H1 (cell line): ENCODE data around the gene AHRR. TPM values are rescaled to one million over a fixed set of nuclear protein-coding genes. Genes with fewer than 3 reads are reported as not detected.
A peak's percentile ranks its signal among the peaks of the same experiment; 100 is the strongest.
"Not testable (repeated sequence)": the region's sequence is repeated elsewhere in the genome, so short reads cannot be mapped to it uniquely, and the experiment has no call there.

Source experiments
- CTCF ChIA-PET: fragments of 300-600 bp; sonication (Branson Sonifier 250); formaldehyde crosslinking; loops from one replicate; lab custom pipeline; 2021; ENCODE audit not compliant: partially characterized antibody; lab: Charles Lee
- POLR2A ChIA-PET: fragments of 300-600 bp; sonication (Branson Sonifier 250); formaldehyde crosslinking; loops from one replicate; lab custom pipeline; 2021; ENCODE audit warnings: inconsistent platforms; ENCODE audit not compliant: partially characterized antibody; lab: Charles Lee
- DNase-seq, 2 experiments: peaks; one replicate each; pipeline versions ENCODE4 v3.0.0 to v3.0.0-alpha.2; 2010 to 2022; ENCODE audit warnings: low spot score in 2 of 2, low read depth in 1 of 2, mixed read lengths in 1 of 2
- FAIRE-seq: peaks from 2 replicates; lab custom pipeline; 2011; peaks lifted over from hg19 to GRCh38; lab: Jason Lieb, UNC
- H2AFZ ChIP-seq: 2 replicates; pipeline ENCODE4 v1.8.1; 2012; ENCODE audit warnings: low read length, inconsistent platforms
- H2AK5ac ChIP-seq: 2 replicates; pipeline ENCODE4 v1.6.1; 2013; ENCODE audit warnings: low read depth, low read length
- H2BK120ac ChIP-seq: replicated peaks from 2 replicates; pipeline ENCODE3; 2013; ENCODE audit warnings: low read depth, low read length, inconsistent platforms
- H2BK12ac ChIP-seq: 2 replicates; pipeline ENCODE4 v1.6.1; 2013; ENCODE audit warnings: low read depth, low read length
- H2BK15ac ChIP-seq: 2 replicates; pipeline ENCODE4 v1.6.1; 2013; ENCODE audit warnings: low read length
- H2BK20ac ChIP-seq: 2 replicates; pipeline ENCODE4 v1.6.1; 2013; ENCODE audit warnings: low read length
- H2BK5ac ChIP-seq: 2 replicates; pipeline ENCODE4 v1.6.1; 2013; ENCODE audit warnings: low read depth, low read length
- H3K14ac ChIP-seq: 2 replicates; pipeline ENCODE4 v1.6.1; 2013; ENCODE audit warnings: inconsistent platforms; ENCODE audit not compliant: insufficient read length
- H3K18ac ChIP-seq: 2 replicates; pipeline ENCODE4 v1.6.1; 2013; ENCODE audit warnings: low read length; ENCODE audit errors: extremely low read depth
- H3K23ac ChIP-seq: 2 replicates; pipeline ENCODE4 v1.6.1; 2013; ENCODE audit warnings: inconsistent platforms; ENCODE audit not compliant: insufficient read length
- H3K23me2 ChIP-seq: 2 replicates; pipeline ENCODE4 v1.6.1; 2013; ENCODE audit warnings: low read depth, low read length
- H3K27ac ChIP-seq: 2 replicates; pipeline ENCODE4 v1.6.1; 2011; ENCODE audit warnings: low read depth, low read length, inconsistent platforms
- H3K27me3 ChIP-seq, 4 experiments: replicated peaks in 1 of 4; 1 replicate in 1 of 4; 2 replicates in 3 of 4; pipeline versions ENCODE4 v1.6.1 to v1.8.1; 2011 to 2013; ENCODE audit warnings: low read length in 3 of 4, mild to moderate bottlenecking in 3 of 4, inconsistent platforms in 2 of 4, mixed read lengths in 2 of 4, moderate library complexity in 1 of 4; ENCODE audit not compliant: control insufficient read depth in 3 of 4, insufficient read depth in 3 of 4; ENCODE audit errors: extremely low read depth in 1 of 4
- H3K36me3 ChIP-seq, 4 experiments: 2 replicates each; pipeline versions ENCODE4 v1.6.1 to v1.8.1; 2011 to 2013; ENCODE audit warnings: mild to moderate bottlenecking in 4 of 4, low read length in 3 of 4, moderate library complexity in 2 of 4, control low read depth in 1 of 4, inconsistent platforms in 1 of 4; ENCODE audit not compliant: insufficient read depth in 4 of 4, control insufficient read depth in 2 of 4
- H3K4ac ChIP-seq: replicated peaks from 2 replicates; pipeline ENCODE3; 2013; ENCODE audit warnings: low read length, low read depth, mixed read lengths, inconsistent platforms; ENCODE audit not compliant: insufficient read length
- H3K4me1 ChIP-seq, 4 experiments: replicated peaks in 1 of 4; 1 replicate in 1 of 4; 2 replicates in 3 of 4; pipeline versions ENCODE4 v1.6.1 to v1.8.1; 2011 to 2013; ENCODE audit warnings: low read length in 3 of 4, inconsistent platforms in 2 of 4, mixed read lengths in 1 of 4; ENCODE audit not compliant: insufficient read depth in 4 of 4, control insufficient read depth in 3 of 4
- H3K4me2 ChIP-seq, 2 experiments: 2 replicates each; pipeline versions ENCODE4 v1.6.1 to v1.8.1; 2011 to 2013; ENCODE audit warnings: low read depth in 2 of 2, low read length in 2 of 2, control low read depth in 1 of 2, inconsistent platforms in 1 of 2, mild to moderate bottlenecking in 1 of 2; ENCODE audit not compliant: insufficient read depth in 1 of 2
- H3K4me3 ChIP-seq, 4 experiments: fragments of 200-600, 300-600 bp in 1 of 4; sonication (generic), shearing (Covaris generic), sonication (Bioruptor Twin) in 1 of 4; 2 replicates each; pipeline versions ENCODE4 v1.5.1 to v1.8.1; 2011 to 2016; ENCODE audit warnings: low read length in 4 of 4, low read depth in 3 of 4, control low read depth in 2 of 4, inconsistent platforms in 2 of 4, mild to moderate bottlenecking in 2 of 4, mixed read lengths in 1 of 4, moderate library complexity in 1 of 4; ENCODE audit not compliant: insufficient read depth in 2 of 4; ENCODE audit errors: extremely low read depth in 1 of 4
- H3K56ac ChIP-seq: replicated peaks from 2 replicates; pipeline ENCODE3; 2013; ENCODE audit warnings: low read depth, mild to moderate bottlenecking, mixed read lengths, low read length, inconsistent platforms; ENCODE audit not compliant: insufficient read length
- H3K79me1 ChIP-seq: 2 replicates; pipeline ENCODE4 v1.6.1; 2013; ENCODE audit warnings: low read depth, low read length, control low read depth
- H3K79me2 ChIP-seq, 2 experiments: 2 replicates each; pipeline versions ENCODE4 v1.6.1 to v1.8.1; 2012 to 2013; ENCODE audit warnings: low read length in 2 of 2, mild to moderate bottlenecking in 2 of 2, inconsistent platforms in 1 of 2; ENCODE audit not compliant: insufficient read depth in 2 of 2, control insufficient read depth in 1 of 2
- H3K9ac ChIP-seq, 4 experiments: replicated peaks in 1 of 4; 1 replicate in 1 of 4; 2 replicates in 3 of 4; pipeline versions ENCODE4 v1.6.1 to v1.8.1; 2011 to 2013; ENCODE audit warnings: low read depth in 3 of 4, low read length in 3 of 4, control low read depth in 2 of 4, mild to moderate bottlenecking in 2 of 4, moderate library complexity in 2 of 4, inconsistent platforms in 1 of 4; ENCODE audit errors: extremely low read depth in 1 of 4
- H3K9me3 ChIP-seq, 2 experiments: 2 replicates each; pipeline versions ENCODE4 v1.6.1 to v1.8.1; 2012 to 2013; ENCODE audit warnings: mild to moderate bottlenecking in 2 of 2, moderate library complexity in 2 of 2, control low read depth in 1 of 2, inconsistent platforms in 1 of 2, low read depth in 1 of 2, low read length in 1 of 2, mixed read lengths in 1 of 2; ENCODE audit not compliant: insufficient read depth in 2 of 2
- H4K20me1 ChIP-seq, 2 experiments: replicated peaks in 1 of 2; 2 replicates each; pipeline versions ENCODE3 to v1.8.1; 2011 to 2013; ENCODE audit warnings: inconsistent platforms in 2 of 2, low read length in 2 of 2, mild to moderate bottlenecking in 1 of 2; ENCODE audit not compliant: insufficient read depth in 2 of 2, control insufficient read depth in 1 of 2
- H4K5ac ChIP-seq: 2 replicates; pipeline ENCODE4 v1.6.1; 2013; ENCODE audit warnings: low read length, low read depth, mixed read lengths, inconsistent platforms; ENCODE audit not compliant: insufficient read length
- H4K8ac ChIP-seq: 2 replicates; pipeline ENCODE4 v1.8.0; 2013; ENCODE audit warnings: mild to moderate bottlenecking, moderate library complexity, low read length, inconsistent platforms; ENCODE audit not compliant: insufficient read depth; ENCODE audit errors: extremely low read depth
- H4K91ac ChIP-seq: replicated peaks from 2 replicates; pipeline ENCODE3; 2013; ENCODE audit warnings: low read length, mixed read lengths, inconsistent platforms; ENCODE audit not compliant: insufficient read length
- WGBS, 2 experiments: shearing (Covaris generic) in 1 of 2; methylation state at CpG; one replicate each; pipeline versions ENCODE4 v1.1.6 to v1.1.7; 2013 to 2015; ENCODE audit warnings: low lambda C conversion rate in 2 of 2, mixed read lengths in 2 of 2, inconsistent platforms in 1 of 2, low coverage in 1 of 2, missing lambda C conversion rate in 1 of 2; ENCODE audit not compliant: insufficient replicate concordance in 2 of 2, insufficient coverage in 1 of 2, insufficient read length in 1 of 2; ENCODE audit errors: extremely low coverage in 1 of 2, missing lambda C conversion rate in 1 of 2; 5-methylcytosine and 5-hydroxymethylcytosine counted together
- polyA plus RNA-seq, 7 experiments: library from polyadenylated mRNA; depleted of rRNA in 3 of 7; stranded (reverse) in 5 of 7; unstranded in 2 of 7; fragments of >200 nt in 5 of 7; fragments of 200-250 nt in 2 of 7; gene quantifications; 1 replicate in 5 of 7; 2 replicates in 1 of 7; 4 replicates in 1 of 7; pipeline versions ENCODE4 v1.2.1 to v1.2.3, GENCODE V29; 2011 to 2013; ENCODE audit warnings: missing spikeins in 2 of 7, mixed read lengths in 2 of 7
- total RNA-seq: library from RNA; stranded (reverse); fragmentation: NEBNext Ultra II Directional; extraction: Animal tissue kit (Norgen Biotek cat#: 25700); gene quantifications from 2 replicates; pipeline ENCODE4 v1.2.1, GENCODE V29; 2021

Gene AHRR
- total and polyA plus RNA-seq, 2 of the 8 experiments (the other 6 are each of a cell fraction or from before 2014, with no cell fraction given) = 0.41 to 0.80 TPM

DNA sequence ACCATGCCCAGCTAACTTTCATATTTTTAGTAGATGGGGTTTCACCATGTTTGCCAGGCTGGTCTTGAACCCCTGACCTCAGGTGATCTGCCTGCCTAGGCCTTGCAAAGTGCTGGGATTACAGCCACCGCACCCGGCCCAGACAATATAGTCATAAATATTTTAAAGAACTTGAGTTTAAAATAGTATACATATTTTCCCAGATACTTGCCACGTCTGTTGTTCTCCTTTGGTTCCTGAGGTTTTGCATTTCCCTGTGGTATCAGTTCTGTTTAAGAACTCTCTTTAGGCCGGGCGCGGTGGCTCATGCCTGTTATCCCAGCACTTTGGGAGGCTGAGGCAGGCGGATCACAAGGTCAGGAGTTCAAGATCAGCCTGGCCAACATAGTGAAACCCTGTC, 63.1 kb downstream of the AHRR start:
- H3K27me3 ChIP-seq, H3K79me2 ChIP-seq, POLR2A ChIA-PET, H4K20me1 ChIP-seq, H2AFZ ChIP-seq, H4K5ac ChIP-seq, H2AK5ac ChIP-seq, H4K91ac ChIP-seq, H2BK5ac ChIP-seq, H4K8ac ChIP-seq, H2BK15ac ChIP-seq, H3K23me2 ChIP-seq, H3K18ac ChIP-seq, H3K9me3 ChIP-seq, H3K27ac ChIP-seq, H3K23ac ChIP-seq, H3K56ac ChIP-seq, H3K4ac ChIP-seq, H3K4me2 ChIP-seq, H2BK120ac ChIP-seq, H3K4me3 ChIP-seq, H3K9ac ChIP-seq, H3K79me1 ChIP-seq, H2BK12ac ChIP-seq, H3K14ac ChIP-seq, FAIRE-seq, H2BK20ac ChIP-seq, H3K36me3 ChIP-seq, H3K4me1 ChIP-seq: not testable (repeated sequence)
- peak in 1 of 2 experiments; percentile 2 for DNase-seq
- CTCF ChIA-PET = interaction anchor here (1.1 to 1.7 kb wide), 3 partner anchors 8 to 68 kb away, joined by 3 to 5 read pairs (median 3); no protein-coding TSS in a partner anchor
- 84% methylated on average over 7 of the region's 7 CpGs; no CpG with 5 or more reads in 1 of the 2 experiments for WGBS, 2 experiments
